NCI-H1105 (cell line): ENCODE data around the gene GALNT14.

ENCODE experiments used
- DNase-seq: peaks from one replicate; lab custom pipeline; 2025; lab: John Stamatoyannopoulos, UW

Gene GALNT14

GRCh38 chr2:30974554-30974953 is 163.7 kb downstream of the GALNT14 start:
- DNase-seq: no peak

- DNase-seq: no peak
These were observed 164.1 kb downstream of the GALNT14 start for GRCh38 chr2:30974092-30974491.

- DNase-seq: no peak
These were observed 166.8 kb downstream of the GALNT14 start for GRCh38 chr2:30971231-30972025.

GRCh38 chr2:30968660-30969397 is 169.4 kb downstream of the GALNT14 start:
- DNase-seq: no peak

GRCh38 chr2:30966786-30967185 is 171.5 kb downstream of the GALNT14 start:
- DNase-seq: no peak

- DNase-seq: no peak
These were observed 173.2 kb downstream of the GALNT14 start for GRCh38 chr2:30965022-30965531.

- no peak for DNase-seq
These were observed 173.8 kb downstream of the GALNT14 start for GRCh38 chr2:30964334-30965005.

- no peak for DNase-seq
These were observed 175.1 kb downstream of the GALNT14 start for GRCh38 chr2:30963184-30963583.

- no peak for DNase-seq
These were observed 178.0 kb downstream of the GALNT14 start for GRCh38 chr2:30960213-30960612.

- DNase-seq: no peak
These were observed 178.6 kb downstream of the GALNT14 start for GRCh38 chr2:30959653-30960052.

- no peak for DNase-seq
These were observed 179.3 kb downstream of the GALNT14 start for GRCh38 chr2:30958918-30959265.

- no peak for DNase-seq
These were observed 179.9 kb downstream of the GALNT14 start for GRCh38 chr2:30958193-30958917.

- no peak for DNase-seq
These were observed 180.6 kb downstream of the GALNT14 start for GRCh38 chr2:30957591-30957990.

GRCh38 chr2:30956995-30957394 is 181.2 kb downstream of the GALNT14 start:
- no peak for DNase-seq

GRCh38 chr2:30955516-30956132 is 182.6 kb downstream of the GALNT14 start:
- DNase-seq: no peak

- DNase-seq: no peak
These were observed 187.9 kb downstream of the GALNT14 start for GRCh38 chr2:30950339-30950738.

GRCh38 chr2:30949435-30949834 is 188.8 kb downstream of the GALNT14 start:
- no peak for DNase-seq

- DNase-seq: no peak
These were observed 189.4 kb downstream of the GALNT14 start for GRCh38 chr2:30948857-30949256.

- no peak for DNase-seq
These were observed 190.1 kb downstream of the GALNT14 start for GRCh38 chr2:30948130-30948529.

- DNase-seq: no peak
These were observed 190.6 kb downstream of the GALNT14 start for GRCh38 chr2:30947686-30948085.

- DNase-seq: no peak
These were observed 195.8 kb downstream of the GALNT14 start for GRCh38 chr2:30942419-30942818.

- DNase-seq: no peak
These were observed 197.4 kb downstream of the GALNT14 start for GRCh38 chr2:30940839-30941238.
